HFFc6 (cell line): ENCODE results near the gene LARP1. TPM values are rescaled to one million over a fixed set of nuclear protein-coding genes. Genes with fewer than 3 reads are reported as not detected.

Experiments used
- DNase-seq: peaks from one replicate; pipeline ENCODE4 v3.0.0-alpha.2; 2018
- H3K27ac Mint-ChIP-seq: 2 replicates; pipeline ENCODE4 v1.8.0; 2020; ENCODE audit warnings: mild to moderate bottlenecking, mixed read lengths
- H3K27me3 Mint-ChIP-seq: 2 replicates; pipeline ENCODE4 v1.8.0; 2021; ENCODE audit warnings: mild to moderate bottlenecking, moderate library complexity, mixed read lengths; ENCODE audit not compliant: insufficient read depth
- H3K36me3 Mint-ChIP-seq: 2 replicates; pipeline ENCODE4 v1.8.0; 2021; ENCODE audit warnings: low read depth, mixed read lengths
- H3K4me1 Mint-ChIP-seq: 2 replicates; pipeline ENCODE4 v1.8.0; 2020; ENCODE audit warnings: low read depth, mixed read lengths
- H3K4me3 Mint-ChIP-seq: 2 replicates; pipeline ENCODE4 v1.8.0; 2020; ENCODE audit warnings: mild to moderate bottlenecking, moderate library complexity, mixed read lengths
- H3K9me3 Mint-ChIP-seq: 2 replicates; pipeline ENCODE4 v1.8.0; 2020; ENCODE audit warnings: mild to moderate bottlenecking, mixed read lengths
- total RNA-seq, 6 experiments: library from RNA; stranded (reverse); fragmentation: NEBNext Ultra II Directional; extraction: Animal tissue kit (Norgen Biotek cat#: 25700); gene quantifications; 2 replicates in 1 of 6; 3 replicates in 5 of 6; pipeline ENCODE4 v1.2.3, GENCODE V29; 2021
- TF ChIP-seq, protein P1 (sequence below): fragments of 200-600 bp; sonication (generic); IDR thresholded peaks from 2 replicates; pipeline ENCODE4 v1.5.0; 2021; ENCODE audit warnings: antibody characterized with exemption, mild to moderate bottlenecking

LARP1 gene
- total RNA-seq, 6 experiments from 2014 or later, result 204 to 228 (median 208) TPM

DNA sequence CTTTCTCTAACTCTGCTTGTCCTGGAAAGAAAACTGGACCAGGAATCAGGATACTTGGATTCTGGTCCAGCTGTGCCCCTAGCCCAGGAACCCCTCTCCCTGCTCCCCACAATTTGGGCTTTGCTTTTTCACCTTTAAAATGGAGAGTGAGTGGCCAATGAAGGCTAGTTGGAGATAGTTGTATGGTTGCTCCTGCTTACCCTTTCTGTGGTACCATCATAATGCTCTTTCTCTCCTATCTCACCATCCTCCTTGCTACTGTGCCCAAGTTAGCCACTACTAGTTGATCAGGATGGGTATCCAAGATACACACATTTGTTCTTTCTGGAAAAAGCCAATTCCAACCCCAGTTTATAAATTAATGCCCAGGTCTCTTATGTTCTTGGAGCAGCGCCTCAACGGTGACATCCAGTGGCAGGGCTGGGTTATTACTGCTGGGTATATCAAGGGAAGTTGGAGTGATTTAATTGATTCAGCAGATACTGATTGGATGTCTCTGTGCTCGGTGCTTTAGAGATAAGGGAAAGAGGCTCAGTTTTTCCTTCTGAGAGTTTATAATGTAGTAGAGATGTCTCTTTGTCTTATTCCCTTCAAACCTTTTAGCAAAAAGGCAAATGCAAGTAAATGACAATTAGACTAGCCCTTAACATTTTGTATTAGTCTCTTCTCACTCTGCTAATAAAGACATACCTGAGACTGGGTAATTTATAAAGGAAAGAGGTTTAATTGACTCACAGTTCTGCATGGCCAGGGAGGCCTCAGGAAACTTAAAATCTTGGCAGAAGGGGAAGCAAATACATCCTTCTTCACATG, 56.7 kb downstream of the LARP1 start:
- peaks cover 38% of the 10 kb centered on the region for H3K36me3 Mint-ChIP-seq
- TF ChIP-seq, protein P1, sequence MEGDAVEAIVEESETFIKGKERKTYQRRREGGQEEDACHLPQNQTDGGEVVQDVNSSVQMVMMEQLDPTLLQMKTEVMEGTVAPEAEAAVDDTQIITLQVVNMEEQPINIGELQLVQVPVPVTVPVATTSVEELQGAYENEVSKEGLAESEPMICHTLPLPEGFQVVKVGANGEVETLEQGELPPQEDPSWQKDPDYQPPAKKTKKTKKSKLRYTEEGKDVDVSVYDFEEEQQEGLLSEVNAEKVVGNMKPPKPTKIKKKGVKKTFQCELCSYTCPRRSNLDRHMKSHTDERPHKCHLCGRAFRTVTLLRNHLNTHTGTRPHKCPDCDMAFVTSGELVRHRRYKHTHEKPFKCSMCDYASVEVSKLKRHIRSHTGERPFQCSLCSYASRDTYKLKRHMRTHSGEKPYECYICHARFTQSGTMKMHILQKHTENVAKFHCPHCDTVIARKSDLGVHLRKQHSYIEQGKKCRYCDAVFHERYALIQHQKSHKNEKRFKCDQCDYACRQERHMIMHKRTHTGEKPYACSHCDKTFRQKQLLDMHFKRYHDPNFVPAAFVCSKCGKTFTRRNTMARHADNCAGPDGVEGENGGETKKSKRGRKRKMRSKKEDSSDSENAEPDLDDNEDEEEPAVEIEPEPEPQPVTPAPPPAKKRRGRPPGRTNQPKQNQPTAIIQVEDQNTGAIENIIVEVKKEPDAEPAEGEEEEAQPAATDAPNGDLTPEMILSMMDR, result peak; percentile 93
- H3K9me3 Mint-ChIP-seq, result no peaks in the 10 kb centered on the region
- no peaks in the 10 kb centered on the region; the same call in none of the 2 replicates for H3K27me3 Mint-ChIP-seq
- H3K4me1 Mint-ChIP-seq, result peaks cover 7% of the 10 kb centered on the region; the same call in 1 of the 2 replicates
- H3K27ac Mint-ChIP-seq, result peak overlapping the region; percentile 60
- peak; percentile 66 for DNase-seq
- H3K4me3 Mint-ChIP-seq, result no peak overlapping the region

DNA sequence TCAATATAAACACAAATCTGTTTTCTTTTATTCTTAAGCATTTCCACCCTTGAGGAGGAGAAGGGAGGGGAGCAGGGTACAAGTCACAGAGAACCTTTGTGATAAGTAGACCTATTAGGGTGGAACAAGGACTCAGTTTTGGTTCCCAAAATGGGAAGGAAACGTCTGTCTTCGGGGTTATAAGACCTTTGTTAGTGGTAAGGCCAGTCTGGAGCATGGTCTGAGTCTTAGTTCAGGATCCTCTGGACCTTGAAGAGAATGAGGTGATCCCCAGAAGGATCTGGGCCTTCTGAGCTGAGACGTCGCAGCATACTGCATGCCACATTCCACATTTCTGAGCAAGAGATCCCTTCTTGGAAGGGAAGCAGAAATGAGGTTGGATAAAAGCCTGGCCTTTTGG, 58.0 kb downstream of the LARP1 start:
- no peak overlapping the region for H3K27ac Mint-ChIP-seq
- TF ChIP-seq, protein P1, result no peak
- no peaks in the 10 kb centered on the region for H3K9me3 Mint-ChIP-seq
- H3K4me1 Mint-ChIP-seq, result peaks cover 7% of the 10 kb centered on the region; the same call in 1 of the 2 replicates
- H3K4me3 Mint-ChIP-seq, result no peak overlapping the region
- DNase-seq, result no peak
- peaks cover 35% of the 10 kb centered on the region for H3K36me3 Mint-ChIP-seq
- H3K27me3 Mint-ChIP-seq, result no peaks in the 10 kb centered on the region; the same call in none of the 2 replicates

DNA sequence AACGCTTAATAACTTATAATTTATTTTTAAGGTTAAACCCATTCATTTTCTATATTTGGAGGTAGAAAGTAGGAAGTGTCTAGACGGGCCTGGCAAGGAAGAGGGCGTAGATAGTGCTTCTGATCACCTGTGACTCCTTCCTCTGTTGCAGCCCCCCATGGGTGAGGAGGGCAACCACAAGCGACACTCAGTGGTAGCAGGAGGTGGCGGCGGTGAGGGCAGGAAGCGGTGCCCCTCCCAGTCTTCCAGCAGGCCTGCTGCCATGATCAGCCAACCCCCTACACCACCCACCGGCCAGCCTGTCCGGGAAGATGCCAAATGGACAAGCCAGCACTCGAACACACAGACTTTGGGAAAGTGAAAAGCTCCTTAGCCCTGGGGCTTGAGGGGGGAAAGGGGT, 58.6 kb downstream of the LARP1 start:
- H3K27me3 Mint-ChIP-seq, result no peaks in the 10 kb centered on the region; the same call in none of the 2 replicates
- DNase-seq, result no peak
- H3K27ac Mint-ChIP-seq, result no peak overlapping the region
- TF ChIP-seq, protein P1, result no peak
- no peak overlapping the region for H3K4me3 Mint-ChIP-seq
- peaks cover 7% of the 10 kb centered on the region; the same call in 1 of the 2 replicates for H3K4me1 Mint-ChIP-seq
- no peaks in the 10 kb centered on the region for H3K9me3 Mint-ChIP-seq
- H3K36me3 Mint-ChIP-seq, result peaks cover 31% of the 10 kb centered on the region

DNA sequence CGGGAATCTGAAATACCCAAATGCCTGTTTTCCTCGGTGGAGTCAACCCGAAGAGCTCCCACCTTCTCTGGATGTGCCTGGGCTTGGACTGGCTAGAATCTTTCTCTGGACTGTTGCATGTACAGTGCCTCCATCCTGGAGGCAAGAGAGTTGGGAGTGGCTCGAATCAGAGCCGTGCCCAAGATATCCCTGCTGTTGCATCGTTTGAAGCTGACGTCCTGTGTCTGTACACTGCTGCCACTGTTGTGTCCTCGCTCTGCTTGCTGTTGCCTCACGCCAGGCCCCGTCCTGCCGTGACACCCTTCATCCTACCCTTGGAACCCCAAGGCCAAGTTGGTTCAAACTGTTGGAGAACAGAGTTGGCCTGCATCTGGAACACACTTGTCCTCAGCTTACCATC, 59.8 kb downstream of the LARP1 start:
- TF ChIP-seq, protein P1, result no peak
- no peak overlapping the region for H3K4me3 Mint-ChIP-seq
- no peaks in the 10 kb centered on the region; the same call in none of the 2 replicates for H3K27me3 Mint-ChIP-seq
- H3K9me3 Mint-ChIP-seq, result no peaks in the 10 kb centered on the region
- peak overlapping the region; percentile 26; the same call in 1 of the 2 replicates for H3K27ac Mint-ChIP-seq
- peaks cover 38% of the 10 kb centered on the region for H3K36me3 Mint-ChIP-seq
- DNase-seq, result no peak
- H3K4me1 Mint-ChIP-seq, result peaks cover 7% of the 10 kb centered on the region; the same call in 1 of the 2 replicates

DNA sequence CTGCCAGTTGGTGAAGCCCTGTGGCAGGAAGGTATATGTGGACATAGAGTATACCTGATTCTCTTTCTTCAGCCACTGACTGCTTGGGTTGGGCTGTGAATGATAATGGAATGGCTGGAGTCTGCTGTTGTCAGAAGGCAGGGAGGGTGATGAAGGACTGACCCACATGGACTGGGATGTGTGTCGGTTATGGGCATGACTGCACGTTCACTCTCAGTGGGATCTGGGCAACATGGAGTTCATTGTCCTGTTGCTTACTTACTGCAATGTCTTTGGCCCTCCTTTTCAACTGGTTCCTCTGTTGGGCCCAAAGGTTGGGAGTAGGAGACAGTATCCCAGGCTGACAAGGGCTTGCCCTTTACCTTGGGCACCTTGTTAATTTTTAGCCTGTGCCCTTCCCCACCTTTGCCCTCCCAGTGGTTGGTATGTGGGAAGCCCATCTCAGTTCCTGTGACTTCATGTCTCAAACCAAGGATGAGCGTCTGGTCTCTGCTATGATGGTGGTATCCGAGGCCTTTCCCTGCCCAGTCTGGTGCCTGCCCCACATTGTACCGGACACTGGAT, 60.6 kb downstream of the LARP1 start:
- peaks cover 38% of the 10 kb centered on the region for H3K36me3 Mint-ChIP-seq
- H3K27ac Mint-ChIP-seq, result no peak overlapping the region
- TF ChIP-seq, protein P1, result no peak
- H3K4me1 Mint-ChIP-seq, result peaks cover 7% of the 10 kb centered on the region; the same call in 1 of the 2 replicates
- H3K27me3 Mint-ChIP-seq, result no peaks in the 10 kb centered on the region; the same call in none of the 2 replicates
- no peak overlapping the region for H3K4me3 Mint-ChIP-seq
- DNase-seq, result no peak
- H3K9me3 Mint-ChIP-seq, result no peaks in the 10 kb centered on the region
